ENCODE results near the gene DMRTB1. TPM values are rescaled to one million over a fixed set of nuclear protein-coding genes. Genes with fewer than 3 reads are reported as not detected.

DMRTB1 gene
- total RNA-seq: not detected
- long read RNA-seq: 0 reads

DNA sequence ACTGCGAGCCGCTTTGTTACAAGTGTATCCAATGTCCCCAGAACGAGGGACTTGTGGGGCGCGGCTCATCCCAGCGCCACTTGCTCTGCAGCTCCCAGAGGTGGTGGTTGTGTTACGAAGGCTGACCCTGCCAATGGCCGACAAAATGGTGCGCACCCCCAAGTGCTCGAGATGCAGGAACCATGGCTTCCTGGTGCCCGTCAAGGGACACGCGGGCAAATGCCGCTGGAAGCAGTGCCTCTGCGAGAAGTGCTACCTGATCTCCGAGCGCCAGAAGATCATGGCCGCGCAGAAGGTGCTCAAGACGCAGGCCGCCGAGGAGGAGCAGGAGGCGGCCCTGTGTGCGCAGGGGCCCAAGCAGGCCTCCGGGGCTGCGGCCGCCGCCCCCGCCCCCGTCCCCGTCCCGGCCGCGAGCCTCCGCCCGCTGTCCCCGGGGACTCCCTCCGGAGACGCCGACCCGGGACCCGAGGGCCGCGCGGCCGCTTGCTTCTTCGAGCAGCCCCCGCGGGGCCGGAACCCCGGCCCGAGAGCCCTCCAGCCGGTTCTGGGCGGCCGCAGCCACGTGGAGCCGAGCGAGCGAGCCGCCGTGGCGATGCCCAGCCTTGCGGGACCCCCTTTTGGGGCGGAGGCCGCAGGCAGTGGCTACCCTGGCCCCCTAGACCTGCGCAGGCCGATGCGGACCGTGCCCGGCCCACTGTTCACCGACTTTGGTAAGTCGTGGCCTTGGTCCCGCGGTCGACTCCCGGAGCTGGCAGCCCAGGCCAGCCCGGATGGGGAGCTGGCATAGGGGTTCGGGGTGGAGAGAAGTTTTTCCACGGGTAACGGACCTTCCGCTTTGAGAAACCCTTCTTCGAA is at the start of gene DMRTB1:
Gene DMRTB1, plus strand, starts transcription at position 79 of the 855 bp plus-strand sequence. Its CDS starts 55 bp downstream, at position 134.
- DNase-seq: no peak
- Histone ChIP-seq H3K4me3 (no peak within 1 kb of the TSS), H3K27me3 (ENCODE audit: low read depth) (no peaks in the 10 kb centered on the region), H3K9me3 (no peaks in the 10 kb centered on the region), H3K4me1 (no peaks in the 10 kb centered on the region), H3K27ac (no peak within 1 kb of the TSS), H3K36me3 (no peaks in the 10 kb centered on the region)
- TF ChIP-seq, protein P1, sequence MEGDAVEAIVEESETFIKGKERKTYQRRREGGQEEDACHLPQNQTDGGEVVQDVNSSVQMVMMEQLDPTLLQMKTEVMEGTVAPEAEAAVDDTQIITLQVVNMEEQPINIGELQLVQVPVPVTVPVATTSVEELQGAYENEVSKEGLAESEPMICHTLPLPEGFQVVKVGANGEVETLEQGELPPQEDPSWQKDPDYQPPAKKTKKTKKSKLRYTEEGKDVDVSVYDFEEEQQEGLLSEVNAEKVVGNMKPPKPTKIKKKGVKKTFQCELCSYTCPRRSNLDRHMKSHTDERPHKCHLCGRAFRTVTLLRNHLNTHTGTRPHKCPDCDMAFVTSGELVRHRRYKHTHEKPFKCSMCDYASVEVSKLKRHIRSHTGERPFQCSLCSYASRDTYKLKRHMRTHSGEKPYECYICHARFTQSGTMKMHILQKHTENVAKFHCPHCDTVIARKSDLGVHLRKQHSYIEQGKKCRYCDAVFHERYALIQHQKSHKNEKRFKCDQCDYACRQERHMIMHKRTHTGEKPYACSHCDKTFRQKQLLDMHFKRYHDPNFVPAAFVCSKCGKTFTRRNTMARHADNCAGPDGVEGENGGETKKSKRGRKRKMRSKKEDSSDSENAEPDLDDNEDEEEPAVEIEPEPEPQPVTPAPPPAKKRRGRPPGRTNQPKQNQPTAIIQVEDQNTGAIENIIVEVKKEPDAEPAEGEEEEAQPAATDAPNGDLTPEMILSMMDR (IDR thresholded peaks at IDR 0.05): no peak
- intact Hi-C loops (cut with DNase I): no loop called here
- no peak for ATAC-seq

- TF ChIP-seq, protein P1 (IDR thresholded peaks at IDR 0.05): no peak
- Histone ChIP-seq H3K27me3 (ENCODE audit: low read depth) (peaks cover 9% of the 10 kb centered on the region), H3K36me3 (no peaks in the 10 kb centered on the region), H3K27ac (no peak overlapping the region), H3K9me3 (no peaks in the 10 kb centered on the region), H3K4me1 (peaks cover 15% of the 10 kb centered on the region), H3K4me3 (no peak overlapping the region)
- intact Hi-C loops (cut with DNase I): no loop called here
- DNase-seq (no peak), ATAC-seq (no peak)
Observed at GRCh38 chr1:53409695-53410094, 49.5 kb upstream of the DMRTB1 start.

DNA sequence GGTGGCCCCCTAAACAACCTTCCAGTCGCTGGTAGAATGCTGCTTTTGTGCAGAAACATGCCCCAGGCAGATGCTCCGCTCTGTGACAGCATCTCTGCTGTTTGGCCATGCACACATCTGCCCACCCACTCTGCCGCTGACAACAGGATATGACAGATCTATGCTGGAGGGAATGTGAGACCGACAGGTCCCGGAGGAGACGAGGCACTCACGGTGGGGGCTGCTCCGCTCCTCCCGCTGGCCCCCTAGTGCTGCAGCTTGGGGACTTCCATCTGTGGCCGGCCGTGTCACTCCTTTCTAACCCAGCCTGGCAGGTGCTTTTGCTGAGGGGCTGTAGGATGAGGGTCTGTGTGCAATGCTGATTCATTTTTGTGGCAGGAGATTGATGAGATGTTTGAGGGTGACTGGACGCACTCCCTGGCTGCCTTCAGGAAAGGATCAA is 49.1 kb upstream of the DMRTB1 start:
- ATAC-seq: no peak
- Histone ChIP-seq H3K36me3 (no peaks in the 10 kb centered on the region), H3K4me1 (peaks cover 15% of the 10 kb centered on the region), H3K9me3 (no peaks in the 10 kb centered on the region), H3K27me3 (ENCODE audit: low read depth) (peaks cover 9% of the 10 kb centered on the region), H3K4me3 (no peak overlapping the region), H3K27ac (no peak overlapping the region)
- intact Hi-C loops (cut with DNase I): no loop called here
- TF ChIP-seq, protein P1 (IDR thresholded peaks at IDR 0.05): no peak
- no peak for DNase-seq

GRCh38 chr1:53410701-53411100 is 48.5 kb upstream of the DMRTB1 start:
- TF ChIP-seq, protein P1 (IDR thresholded peaks at IDR 0.05): no peak
- H3K27ac ChIP-seq: no peak overlapping the region
- DNase-seq: no peak
- no peak overlapping the region for H3K4me3 ChIP-seq
- H3K36me3 ChIP-seq: no peaks in the 10 kb centered on the region
- peaks cover 15% of the 10 kb centered on the region for H3K4me1 ChIP-seq
- ATAC-seq: no peak
- intact Hi-C loops (cut with DNase I): no loop called here
- H3K27me3 ChIP-seq (ENCODE audit: low read depth): peaks cover 9% of the 10 kb centered on the region
- no peaks in the 10 kb centered on the region for H3K9me3 ChIP-seq

GRCh38 chr1:53411541-53412152 is 47.6 kb upstream of the DMRTB1 start:
- Histone ChIP-seq H3K27ac (no peak overlapping the region), H3K9me3 (no peaks in the 10 kb centered on the region), H3K27me3 (ENCODE audit: low read depth) (peaks cover 9% of the 10 kb centered on the region), H3K36me3 (no peaks in the 10 kb centered on the region), H3K4me3 (no peak overlapping the region), H3K4me1 (peaks cover 15% of the 10 kb centered on the region)
- intact Hi-C loops (cut with DNase I): no loop called here
- DNase-seq (no peak), ATAC-seq (no peak)
- TF ChIP-seq, protein P1 (IDR thresholded peaks at IDR 0.05): no peak

Data from lower lobe of right lung (tissue), 2 donors.